Neural cell (in vitro differentiated cells): ENCODE data around the gene STX5. TPM values are rescaled to one million over a fixed set of nuclear protein-coding genes. Genes with fewer than 3 reads are reported as not detected.
"Not testable (repeated sequence)": the region's sequence is repeated elsewhere in the genome, so short reads cannot be mapped to it uniquely, and the experiment has no call there.

Experiments used
- H2AFZ ChIP-seq: fragments of 200-600, 300-800 bp; sonication (generic), shearing (Covaris generic); 2 replicates; pipeline ENCODE4 v1.6.0; 2014; ENCODE audit warnings: low read depth, mild to moderate bottlenecking, antibody characterized with exemption, low read length, moderate library complexity
- H3F3A ChIP-seq: fragments of 200-600 bp; shearing (Covaris generic); 2 replicates; pipeline ENCODE4 v1.6.1; 2016; ENCODE audit warnings: mild to moderate bottlenecking, moderate library complexity, mixed read lengths, antibody characterized with exemption, low read length; ENCODE audit not compliant: insufficient read depth, poor library complexity, severe bottlenecking
- H3K27ac ChIP-seq: fragments of 200-600, 300-800 bp; sonication (generic), shearing (Covaris generic); 2 replicates; pipeline ENCODE4 v1.5.1; 2014; ENCODE audit warnings: mild to moderate bottlenecking, low read length, moderate library complexity
- H3K27me3 ChIP-seq: fragments of 300-800, 200-600 bp; sonication (generic), shearing (Covaris generic); 2 replicates; pipeline ENCODE4 v1.6.0; 2014; ENCODE audit warnings: mild to moderate bottlenecking, low read depth, low read length, moderate library complexity; ENCODE audit not compliant: insufficient read depth
- H3K36me3 ChIP-seq: fragments of 300-800, 200-600 bp; sonication (generic), shearing (Covaris generic); 2 replicates; pipeline ENCODE4 v1.5.1; 2014; ENCODE audit warnings: mild to moderate bottlenecking, antibody characterized with exemption, low read length, moderate library complexity; ENCODE audit not compliant: insufficient read depth
- H3K4me2 ChIP-seq: fragments of 300-800, 200-600 bp; sonication (generic), shearing (Covaris generic); 2 replicates; pipeline ENCODE4 v1.6.0; 2014; ENCODE audit warnings: mild to moderate bottlenecking, low read length
- H3K4me3 ChIP-seq: fragments of 300-800, 200-600 bp; sonication (generic), shearing (Covaris generic); 2 replicates; pipeline ENCODE4 v1.5.1; 2014; ENCODE audit warnings: mild to moderate bottlenecking, low read length, moderate library complexity
- H3K79me2 ChIP-seq: fragments of 200-600 bp; shearing (Covaris generic); replicated peaks from 2 replicates; pipeline ENCODE4 v1.6.0; 2014; ENCODE audit warnings: mild to moderate bottlenecking, low read length, moderate library complexity; ENCODE audit not compliant: insufficient read depth
- H3K9ac ChIP-seq: fragments of 300-800, 200-600 bp; sonication (generic), shearing (Covaris generic); 2 replicates; pipeline ENCODE4 v1.6.1; 2016; ENCODE audit warnings: mild to moderate bottlenecking, low read length, mixed read lengths
- H3K9me2 ChIP-seq: fragments of 200-600 bp; shearing (Covaris generic); 2 replicates; pipeline ENCODE4 v1.6.1; 2016; ENCODE audit warnings: mild to moderate bottlenecking, low read length, mixed read lengths; ENCODE audit not compliant: insufficient read depth
- H3K9me3 ChIP-seq: fragments of 200-600, 300-800 bp; sonication (generic), shearing (Covaris generic); 2 replicates; pipeline ENCODE4 v1.6.1; 2016; ENCODE audit warnings: mild to moderate bottlenecking, mixed run types, low read length, moderate library complexity, mixed read lengths
- H4K20me1 ChIP-seq: fragments of 200-600 bp; shearing (Covaris generic); 2 replicates; pipeline ENCODE4 v1.6.1; 2016; ENCODE audit warnings: mild to moderate bottlenecking, mixed run types; ENCODE audit not compliant: insufficient read depth
- EP300 ChIP-seq: fragments of 450-650 bp; conservative IDR thresholded peaks from 2 replicates; pipeline ENCODE4 v1.6.1; 2014; ENCODE audit warnings: antibody characterized with exemption, mild to moderate bottlenecking, moderate library complexity; ENCODE audit not compliant: poor library complexity, severe bottlenecking
- RAD21 ChIP-seq: fragments of 450-650 bp; conservative IDR thresholded peaks from 2 replicates; pipeline ENCODE4 v1.6.1; 2014; ENCODE audit warnings: antibody characterized with exemption, mild to moderate bottlenecking, moderate library complexity
- TAF1 ChIP-seq: IDR thresholded peaks from 2 replicates; pipeline ENCODE4 v1.6.1; 2012; ENCODE audit warnings: low read depth
- polyA plus RNA-seq: library from polyadenylated mRNA; depleted of rRNA; stranded (reverse); fragments of >200 nt; gene quantifications from 2 replicates; pipeline ENCODE4 v1.2.3, GENCODE V29; 2014
- small RNA-seq, 3 experiments: library from RNA; depleted of rRNA; stranded (forward); fragments of <200 nt; gene quantifications; one replicate each; pipeline ENCODE3, GENCODE V24; 2012

Gene STX5
- polyA plus RNA-seq, 1 donor from 2014 or later = 28.5 TPM

- H3K9ac ChIP-seq, H2AFZ ChIP-seq, H3K27me3 ChIP-seq, H3K9me3 ChIP-seq, H4K20me1 ChIP-seq, H3K36me3 ChIP-seq, H3K4me2 ChIP-seq, H3K9me2 ChIP-seq, H3F3A ChIP-seq: not testable (repeated sequence)
- H3K4me3 ChIP-seq = peak overlapping the region; percentile 82
- H3K27ac ChIP-seq = peak overlapping the region; percentile 24
- H3K79me2 ChIP-seq = peaks cover 12% of the 10 kb centered on the region
These were observed 71.0 kb downstream of the STX5 start for GRCh38 chr11:62760867-62761227.

- Histone ChIP-seq H3K27ac (no peak overlapping the region), H3K9me2 (no peaks in the 10 kb centered on the region), H4K20me1 (no peaks in the 10 kb centered on the region), H3K79me2 (peaks cover 16% of the 10 kb centered on the region), H3K4me2 (no peak overlapping the region), H3F3A (no peaks in the 10 kb centered on the region), H3K9ac (no peak overlapping the region), H3K4me3 (no peak overlapping the region), H3K27me3 (no peaks in the 10 kb centered on the region), H2AFZ (no peak overlapping the region), H3K9me3 (no peaks in the 10 kb centered on the region), H3K36me3 (no peaks in the 10 kb centered on the region)
- TF ChIP-seq EP300 = no peak
- no peak for TF ChIP-seq RAD21
- TF ChIP-seq TAF1 = no peak
These were observed 73.7 kb downstream of the STX5 start for GRCh38 chr11:62757846-62758788.

Small RNA genes within 50 kb of the gene (small RNA-seq; reads per million reads assigned to genes)
- 2.6 to 10.9 (median 4.2) reads per million in 3 experiments for gene MIR6514
- 0 reads per million in 3 experiments for gene RF00099
- 0 reads per million in 3 experiments for gene RNU6-118P
- gene SNORD22 = 0 reads per million in 3 experiments
- 0 reads per million in 3 experiments for gene SNORD26
- gene SNORD27 = 0 reads per million in 3 experiments
- gene SNORD28 = 0 reads per million in 3 experiments
- 40.0 to 204 (median 59.1) reads per million in 3 experiments for gene SNORD30

Other genes starting within 250 kb of the STX5 start
- gene TUT1, start 240.5 kb downstream of the STX5 start, polyA plus RNA-seq = 12.0 and 17.8 TPM in 2 replicates
- 130 and 140 TPM in 2 replicates for gene MTA2, start 230.2 kb downstream of the STX5 start, polyA plus RNA-seq
- 0.38 and 2.5 TPM in 2 replicates for gene EML3, start 219.3 kb downstream of the STX5 start, polyA plus RNA-seq
- gene ROM1, start 218.8 kb downstream of the STX5 start, polyA plus RNA-seq = 0.31 TPM in 1 of 2 replicates, not detected in the other
- 102 and 127 TPM in 2 replicates for gene B3GAT3, start 210.1 kb downstream of the STX5 start, polyA plus RNA-seq
- gene GANAB, start 185.4 kb downstream of the STX5 start, polyA plus RNA-seq = 60.6 and 62.7 TPM in 2 replicates
- 6.5 and 7.5 TPM in 2 replicates for gene INTS5, start 178.7 kb downstream of the STX5 start, polyA plus RNA-seq
- gene C11orf98, start 166.8 kb downstream of the STX5 start, polyA plus RNA-seq = 92.0 and 103 TPM in 2 replicates
- gene CSKMT, start 166.7 kb downstream of the STX5 start, polyA plus RNA-seq = 6.3 and 16.0 TPM in 2 replicates
- gene UQCC3, start 160.4 kb downstream of the STX5 start, polyA plus RNA-seq = 6.8 and 8.4 TPM in 2 replicates
- 10.5 and 10.6 TPM in 2 replicates for gene LBHD1, start 159.8 kb downstream of the STX5 start, polyA plus RNA-seq
- 209 and 248 TPM in 2 replicates for gene UBXN1, start 153.0 kb downstream of the STX5 start, polyA plus RNA-seq
- 0.44 and 0.82 TPM in 2 replicates for gene LRRN4CL, start 142.5 kb downstream of the STX5 start, polyA plus RNA-seq
- 304 and 305 TPM in 2 replicates for gene BSCL2, start 124.6 kb downstream of the STX5 start, polyA plus RNA-seq
- gene GNG3, start 124.4 kb downstream of the STX5 start, polyA plus RNA-seq = 120 and 121 TPM in 2 replicates
- 27.5 and 29.3 TPM in 2 replicates for gene HNRNPUL2, start 104.6 kb downstream of the STX5 start, polyA plus RNA-seq
- 48.6 and 55.2 TPM in 2 replicates for gene TTC9C, start 103.6 kb downstream of the STX5 start, polyA plus RNA-seq
- gene ZBTB3, start 77.9 kb downstream of the STX5 start, polyA plus RNA-seq = 8.5 and 20.9 TPM in 2 replicates
- gene POLR2G, start 70.5 kb downstream of the STX5 start, polyA plus RNA-seq = 207 and 232 TPM in 2 replicates
- 55.2 and 61.7 TPM in 2 replicates for gene TAF6L, start 60.7 kb downstream of the STX5 start, polyA plus RNA-seq
- 24.5 and 28.1 TPM in 2 replicates for gene TMEM179B, start 44.6 kb downstream of the STX5 start, polyA plus RNA-seq
- 16.5 and 27.4 TPM in 2 replicates for gene TMEM223, start 40.0 kb downstream of the STX5 start, polyA plus RNA-seq
- gene NXF1, start 26.6 kb downstream of the STX5 start, polyA plus RNA-seq = 26.0 and 32.1 TPM in 2 replicates
- not detected in 2 replicates for gene TEX54, start 790 bp upstream of the STX5 start, polyA plus RNA-seq
- gene WDR74, start 7.5 kb upstream of the STX5 start, polyA plus RNA-seq = 50.4 and 71.7 TPM in 2 replicates
- 176 and 182 TPM in 2 replicates for gene SLC3A2, start 48.8 kb upstream of the STX5 start, polyA plus RNA-seq
- gene CHRM1, start 89.3 kb upstream of the STX5 start, polyA plus RNA-seq = not detected in 2 replicates
- gene SLC22A6, start 152.9 kb upstream of the STX5 start, polyA plus RNA-seq = not detected in 2 replicates
- gene SLC22A8, start 183.8 kb upstream of the STX5 start, polyA plus RNA-seq = not detected in 2 replicates